Activated naive CD8-positive, alpha-beta T cell treated with anti-CD3 and anti-CD28 coated beads, Interleukin-2, amount 50 U/mL, for 16 hours (primary cell): ENCODE measurements around the gene VCL.
A peak's percentile ranks its signal among the peaks of the same experiment; 100 is the strongest.

Source experiments
- DNase-seq: peaks from one replicate; pipeline ENCODE4 v3.0.0-alpha.2; 2020; ENCODE audit warnings: low read depth, low spot score

Gene VCL

GRCh38 chr10:74150990-74151878 lies 153.3 kb downstream of the VCL start, which contains the start of gene ADK:
Gene ADK (plus strand): TSS chr10:74151221. CDS start chr10:74151279, 58 bp downstream.
- DNase-seq: peak; percentile 100

DNA sequence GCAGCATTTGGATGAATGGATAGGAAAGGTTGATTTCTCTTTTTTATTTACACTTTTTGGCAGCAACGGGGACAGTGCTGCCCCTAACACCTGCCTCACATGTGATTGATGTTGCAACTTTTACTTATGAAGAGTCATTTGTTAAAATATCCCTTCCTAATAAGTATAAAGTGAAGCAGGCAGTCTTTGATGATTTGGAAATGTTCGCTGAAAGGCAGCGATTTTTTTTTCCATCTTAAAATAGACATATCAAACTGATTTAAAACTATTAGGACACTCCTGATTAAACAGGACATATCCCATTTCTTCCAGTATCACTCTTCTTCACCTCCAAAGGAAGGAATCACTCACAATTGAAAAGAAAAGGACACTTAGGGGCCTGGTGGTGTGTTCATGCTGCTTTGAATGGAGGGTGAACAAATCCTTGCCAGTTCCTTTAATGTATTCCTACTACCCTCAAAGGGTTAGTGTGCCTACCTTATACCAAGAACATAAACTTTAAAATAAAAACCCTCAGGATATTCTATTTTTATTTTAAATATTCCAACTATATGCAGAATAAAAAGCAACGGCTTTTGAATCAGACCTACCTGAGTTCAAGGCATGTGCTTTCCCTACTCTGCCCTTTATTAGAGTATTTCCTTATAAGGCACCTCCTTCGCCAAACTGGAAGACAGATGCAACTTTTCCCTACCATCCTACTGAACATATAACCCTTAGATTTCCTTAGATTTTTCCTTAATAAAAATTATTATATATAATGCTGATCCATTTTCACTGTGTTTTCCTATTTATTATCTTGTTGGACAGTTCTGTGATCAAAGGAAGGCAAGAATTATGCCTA lies 154.2 kb downstream of the VCL start:
- DNase-seq: no peak

DNA sequence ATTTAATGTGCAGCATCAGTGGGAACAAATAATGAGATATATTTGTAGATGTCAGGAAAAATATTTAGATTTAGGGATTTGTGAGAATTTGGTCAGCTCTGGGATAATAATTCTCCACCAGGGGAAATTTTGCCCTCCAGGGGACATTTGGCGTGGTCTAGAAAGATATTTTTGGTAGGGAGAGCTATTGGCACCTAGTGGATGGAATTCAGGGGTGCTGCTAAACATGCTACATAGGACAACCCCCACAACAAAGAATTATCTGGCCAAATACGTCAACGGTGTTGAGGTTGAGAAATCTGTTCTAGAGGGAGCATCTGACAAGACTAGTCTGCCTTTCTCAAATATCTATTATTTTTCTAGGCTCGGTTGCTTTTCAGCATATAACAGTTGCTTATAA lies 155.2 kb downstream of the VCL start:
- DNase-seq: no peak

GRCh38 chr10:74153676-74154075 lies 155.8 kb downstream of the VCL start:
- DNase-seq: no peak

- no peak for DNase-seq
Measured at GRCh38 chr10:74156919-74157289, 159.0 kb downstream of the VCL start.

DNA sequence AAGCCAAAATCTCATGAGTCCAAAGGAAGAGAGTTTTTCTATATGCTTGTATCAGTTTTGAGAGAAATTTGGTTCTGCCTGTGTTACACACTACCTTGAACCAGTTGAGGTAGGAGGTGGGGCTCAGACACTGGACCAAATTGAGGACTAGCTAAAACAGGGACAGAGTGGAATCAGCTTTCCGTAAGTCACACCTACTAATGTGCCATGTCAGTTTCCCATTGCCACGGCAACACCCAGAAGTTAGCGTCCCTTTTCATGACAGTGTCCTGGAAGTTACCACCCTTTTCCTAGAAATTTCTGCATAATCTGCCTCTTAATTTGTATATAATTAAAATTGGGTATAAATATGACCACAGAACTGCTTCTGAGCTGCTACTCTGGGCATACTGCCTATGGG lies 162.1 kb downstream of the VCL start:
- no peak for DNase-seq

GRCh38 chr10:74163319-74164068 lies 165.6 kb downstream of the VCL start:
- DNase-seq: no peak

GRCh38 chr10:74164716-74165529 lies 167.0 kb downstream of the VCL start:
- no peak for DNase-seq

GRCh38 chr10:74165530-74165901 lies 167.6 kb downstream of the VCL start:
- no peak for DNase-seq

DNA sequence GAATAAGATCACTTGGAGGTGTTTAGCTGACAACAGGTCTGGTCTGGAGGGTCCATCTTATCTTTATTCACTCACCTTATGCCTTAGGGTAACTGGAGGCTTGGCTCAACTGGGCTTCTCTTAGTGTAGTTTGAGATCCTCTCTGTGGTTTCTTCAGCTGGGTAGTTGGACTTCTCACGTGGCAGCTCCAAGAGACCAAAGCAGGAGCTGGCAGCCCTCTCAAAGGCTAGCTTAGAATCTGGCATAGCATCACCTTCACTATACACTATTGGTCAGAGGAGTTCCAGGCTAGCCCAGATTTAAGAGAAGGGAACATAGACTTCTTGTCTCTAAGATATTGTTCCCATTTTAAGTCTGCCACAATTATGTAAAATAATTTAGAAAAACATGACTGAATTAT lies 169.5 kb downstream of the VCL start:
- no peak for DNase-seq
